SK-N-MC (cell line): Measurements from ENCODE around the gene ANKRD44.

Source experiments
- EZH2 ChIP-seq: fragments of 200-600 bp; sonication (generic); IDR thresholded peaks from one replicate; pipeline ENCODE4 v1.6.1; 2017; ENCODE audit warnings: antibody characterized with exemption
- POLR2AphosphoS5 ChIP-seq: IDR thresholded peaks from 2 replicates; pipeline ENCODE4 v1.6.1; 2012; ENCODE audit warnings: mild to moderate bottlenecking, low read depth, low read length, borderline replicate concordance

- no peak for TF ChIP-seq POLR2AphosphoS5
- no peak for TF ChIP-seq EZH2
Measured at GRCh38 chr2:197058777-197059300, 251.7 kb downstream of the ANKRD44 start.
